ENCODE results near the gene HCN3.
"Not testable (repeated sequence)": the region's sequence is repeated elsewhere in the genome, so short reads cannot be mapped to it uniquely, and the experiment has no call there.

Gene HCN3

DNA sequence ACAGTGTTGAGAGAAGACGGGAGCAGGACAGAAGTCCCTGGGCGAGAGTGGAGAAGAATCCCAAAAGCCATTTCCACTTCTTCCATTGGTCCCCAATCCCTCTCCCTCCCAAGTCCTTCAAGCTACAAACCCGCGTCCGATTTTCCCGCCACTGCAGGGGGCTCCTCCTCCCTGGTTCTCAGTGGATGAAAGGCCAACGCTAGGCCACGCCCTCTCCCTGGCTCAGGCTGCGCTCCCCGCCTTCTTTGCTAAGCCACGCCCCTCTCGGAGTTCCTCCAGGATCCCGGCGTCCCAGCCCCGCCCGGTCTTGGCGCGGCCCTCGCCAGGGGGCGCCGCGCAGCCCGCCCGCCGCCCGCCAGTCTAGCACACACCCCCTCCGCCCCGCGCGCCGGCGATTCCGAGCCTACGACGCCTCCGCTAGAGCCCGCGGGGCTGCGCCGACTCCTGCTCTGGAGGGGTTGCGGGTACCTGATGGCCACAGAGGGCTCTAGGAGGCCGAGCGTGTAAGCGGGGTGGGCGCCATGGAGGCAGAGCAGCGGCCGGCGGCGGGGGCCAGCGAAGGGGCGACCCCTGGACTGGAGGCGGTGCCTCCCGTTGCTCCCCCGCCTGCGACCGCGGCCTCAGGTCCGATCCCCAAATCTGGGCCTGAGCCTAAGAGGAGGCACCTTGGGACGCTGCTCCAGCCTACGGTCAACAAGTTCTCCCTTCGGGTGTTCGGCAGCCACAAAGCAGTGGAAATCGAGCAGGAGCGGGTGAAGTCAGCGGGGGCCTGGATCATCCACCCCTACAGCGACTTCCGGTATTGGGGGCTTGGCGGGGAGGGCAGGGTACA, at the start of gene HCN3:
Gene HCN3, plus strand, starts transcription at position 394 of the 832 bp plus-strand sequence. Its CDS starts 128 bp downstream, at position 522.
- peak; percentile 28; the same call in 1 of the 2 replicates for TF ChIP-seq POLR2A (IDR thresholded peaks at IDR 0.05; ENCODE audit: low read depth, low read length)
- FAIRE-seq (no peak), DNase-seq (ENCODE audit: insufficient read length, low spot score) (peak; percentile 97)

DNA sequence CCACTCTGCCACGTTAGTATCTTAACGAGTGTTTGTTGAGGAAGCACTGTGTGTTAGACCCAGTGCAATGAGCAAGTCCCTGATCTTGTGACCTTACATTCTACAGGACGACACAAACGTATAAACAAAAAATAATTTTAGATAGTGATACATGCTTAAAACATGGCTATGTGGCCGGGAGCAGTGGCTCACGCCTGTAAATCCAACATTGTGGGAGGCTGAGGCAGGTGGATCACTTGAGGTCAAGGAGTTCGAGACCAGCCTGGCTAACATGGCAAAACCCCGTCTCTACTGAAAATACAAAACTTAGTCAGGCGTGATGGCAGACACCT, 49.2 kb upstream of the HCN3 start:
- DNase-seq (ENCODE audit: insufficient read length, low spot score): no peak
- no peak for TF ChIP-seq POLR2A (IDR thresholded peaks at IDR 0.05; ENCODE audit: low read depth, low read length)
- FAIRE-seq: no peak

GRCh38 chr1:155231302-155231701, 46.0 kb upstream of the HCN3 start:
- not testable (repeated sequence) for DNase-seq (ENCODE audit: insufficient read length, low spot score); FAIRE-seq

GRCh38 chr1:155232001-155232978, 45.0 kb upstream of the HCN3 start:
- not testable (repeated sequence) for FAIRE-seq; DNase-seq (ENCODE audit: insufficient read length, low spot score)

- not testable (repeated sequence) for DNase-seq (ENCODE audit: insufficient read length, low spot score); FAIRE-seq
Measured at GRCh38 chr1:155233502-155233901, 43.8 kb upstream of the HCN3 start.

GRCh38 chr1:155235375-155235774, 41.9 kb upstream of the HCN3 start:
- DNase-seq (ENCODE audit: insufficient read length, low spot score); FAIRE-seq: not testable (repeated sequence)

DNA sequence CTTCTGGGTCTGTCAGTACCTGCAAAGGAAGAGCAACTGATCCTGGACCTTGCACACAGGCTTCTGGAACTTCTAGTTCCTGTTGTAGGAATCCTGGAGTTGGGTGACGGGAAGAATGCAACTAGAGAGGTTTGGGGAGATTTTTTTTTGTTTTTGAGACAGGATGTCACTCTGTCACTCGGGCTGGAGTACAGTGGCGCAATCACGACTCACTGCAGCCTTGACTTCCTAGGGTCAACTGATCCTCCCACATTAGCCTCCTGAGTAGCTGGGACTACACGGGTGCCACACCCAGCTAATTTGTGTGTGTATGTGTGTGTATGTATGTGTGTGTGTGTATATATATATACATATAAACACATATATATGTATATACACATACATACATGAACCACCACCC, 40.8 kb upstream of the HCN3 start:
- FAIRE-seq: no peak
- no peak for DNase-seq (ENCODE audit: insufficient read length, low spot score)
- TF ChIP-seq POLR2A (IDR thresholded peaks at IDR 0.05; ENCODE audit: low read depth, low read length): no peak

DNA sequence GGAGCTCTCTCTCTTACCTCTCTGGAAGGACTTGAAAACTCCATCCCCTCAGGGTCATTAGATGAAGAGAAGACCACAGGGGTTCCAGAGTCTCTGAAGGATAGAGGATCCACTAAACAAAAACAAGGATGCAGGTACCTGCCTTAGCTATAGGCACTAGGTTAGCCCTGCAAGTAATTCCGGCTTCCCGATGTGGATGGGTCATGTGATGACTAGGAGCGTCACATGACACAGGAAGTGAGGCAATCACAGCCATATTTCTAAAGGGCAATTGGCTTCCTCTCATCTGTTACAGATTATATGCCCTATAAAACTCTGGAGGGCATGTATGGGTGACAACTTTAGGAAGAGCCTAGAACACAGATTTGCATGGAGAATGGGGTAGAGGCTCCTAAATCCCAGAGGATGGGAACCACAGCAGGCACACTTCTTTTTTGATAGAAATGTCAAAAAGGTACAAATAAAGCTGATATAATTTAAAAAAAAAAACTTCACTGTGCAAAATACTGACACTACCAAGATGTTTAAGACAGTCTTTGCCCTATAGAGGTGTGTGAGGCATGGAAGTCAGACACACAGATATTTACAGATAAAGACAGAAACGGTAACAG, 36.1 kb upstream of the HCN3 start:
- FAIRE-seq (no peak), DNase-seq (ENCODE audit: insufficient read length, low spot score) (peak; percentile 63)
- 0 out of 2 replicates have a peak, but pooled peaks have one; percentile 29 for TF ChIP-seq POLR2A (IDR thresholded peaks at IDR 0.05; ENCODE audit: low read depth, low read length)

- DNase-seq (ENCODE audit: insufficient read length, low spot score) (no peak), FAIRE-seq (no peak)
- no peak for TF ChIP-seq POLR2A (IDR thresholded peaks at IDR 0.05; ENCODE audit: low read depth, low read length)
Measured at GRCh38 chr1:155241841-155242264, 35.4 kb upstream of the HCN3 start.

DNA sequence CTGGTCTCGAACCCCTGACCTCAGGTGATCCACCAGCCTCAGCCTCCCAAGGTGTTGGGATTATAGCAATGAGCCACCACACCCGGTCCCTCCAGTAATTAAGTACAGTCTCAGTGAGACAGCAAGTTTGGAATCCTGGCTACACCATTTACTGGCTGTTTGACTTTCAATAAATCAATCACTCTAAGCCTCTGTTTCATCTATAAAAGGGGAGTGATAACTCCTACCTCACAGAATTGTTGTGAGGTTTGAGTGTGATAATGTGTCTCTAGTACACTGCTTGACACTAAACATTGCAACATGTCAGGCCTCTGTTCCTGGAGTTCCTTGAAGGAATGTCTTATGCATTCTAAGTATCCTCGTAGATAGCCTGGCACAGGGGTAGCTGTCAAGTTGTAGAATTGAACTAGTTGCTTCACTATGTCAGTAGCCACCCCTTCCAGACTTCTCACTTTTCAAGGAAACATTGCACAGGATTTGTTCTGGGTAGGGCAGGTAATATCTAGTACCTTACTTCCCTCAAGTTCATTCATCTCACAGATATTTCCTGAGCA, 34.4 kb upstream of the HCN3 start:
- FAIRE-seq: no peak
- TF ChIP-seq POLR2A (IDR thresholded peaks at IDR 0.05; ENCODE audit: low read depth, low read length): no peak
- DNase-seq (ENCODE audit: insufficient read length, low spot score): no peak

GRCh38 chr1:155244368-155245162, 32.7 kb upstream of the HCN3 start:
- FAIRE-seq (no peak), DNase-seq (ENCODE audit: insufficient read length, low spot score) (peak; percentile 94)
- peak; percentile 93 for TF ChIP-seq POLR2A (IDR thresholded peaks at IDR 0.05; ENCODE audit: low read depth, low read length)

DNA sequence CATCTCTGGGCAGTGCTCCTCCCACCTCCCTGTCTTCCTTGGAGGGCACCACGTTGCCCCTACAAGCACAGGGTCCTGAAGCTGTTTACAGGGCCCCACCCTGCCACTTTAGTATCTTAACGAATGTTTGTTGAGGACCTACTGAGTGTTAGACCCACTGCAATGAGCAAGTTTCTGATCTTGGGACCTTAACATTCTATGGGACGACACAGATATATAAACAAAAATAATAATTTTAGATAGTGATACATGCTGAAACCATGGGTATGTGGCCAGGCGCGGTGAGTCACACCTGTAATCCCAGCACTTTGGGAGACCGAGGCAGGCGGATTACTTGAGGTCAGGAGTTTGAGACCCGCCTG, 32.1 kb upstream of the HCN3 start:
- FAIRE-seq (no peak), DNase-seq (ENCODE audit: insufficient read length, low spot score) (no peak)
- no peak for TF ChIP-seq POLR2A (IDR thresholded peaks at IDR 0.05; ENCODE audit: low read depth, low read length)

- FAIRE-seq; DNase-seq (ENCODE audit: insufficient read length, low spot score): not testable (repeated sequence)
Measured at GRCh38 chr1:155246796-155247195, 30.5 kb upstream of the HCN3 start.

Measured in H54 (cell line).